GF-D8 (cell line): Measurements from ENCODE around the gene TBX4.

Experiments
- DNase-seq: peaks from one replicate; lab custom pipeline; 2025; lab: John Stamatoyannopoulos, UW

TBX4 gene

DNA sequence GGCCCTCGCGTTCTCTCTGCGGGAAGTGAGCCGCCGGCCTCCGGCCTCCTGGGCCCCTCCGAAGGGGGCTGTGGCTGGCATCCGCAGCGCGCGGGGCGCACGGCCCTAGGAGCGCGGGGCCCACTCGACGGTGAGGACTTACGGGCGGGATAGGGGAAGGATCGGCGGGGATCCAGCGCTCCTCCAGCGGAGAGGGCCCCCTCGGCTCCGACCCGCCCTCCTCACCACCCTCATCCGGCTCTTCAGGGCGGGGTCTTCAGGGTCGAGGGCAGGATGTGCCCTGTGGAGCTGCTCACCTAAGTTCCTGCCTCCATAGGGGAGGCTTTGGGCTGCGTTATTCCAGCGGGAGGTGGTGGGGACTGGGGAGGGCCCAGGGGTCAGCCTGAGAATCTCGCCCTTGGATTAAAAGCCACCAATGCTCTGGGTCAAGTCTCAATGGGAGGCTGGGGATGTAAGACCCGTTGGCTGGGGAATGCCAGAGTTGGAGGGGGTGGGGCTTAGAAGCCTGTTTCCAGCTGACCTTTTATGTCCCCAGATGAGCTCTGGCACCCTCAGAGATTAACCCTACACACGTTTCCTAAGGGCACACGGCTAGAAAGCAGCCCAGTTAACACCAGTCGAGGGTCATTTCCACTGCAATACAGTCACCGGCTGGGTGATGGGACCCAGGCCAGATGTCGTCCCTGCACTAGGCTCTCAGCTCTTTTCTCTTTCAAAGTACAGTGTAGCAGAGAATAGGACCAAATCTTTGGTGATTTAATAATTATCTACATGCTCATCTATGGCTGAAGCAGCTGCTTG, 39.2 kb upstream of the TBX4 start:
- no peak for DNase-seq

DNA sequence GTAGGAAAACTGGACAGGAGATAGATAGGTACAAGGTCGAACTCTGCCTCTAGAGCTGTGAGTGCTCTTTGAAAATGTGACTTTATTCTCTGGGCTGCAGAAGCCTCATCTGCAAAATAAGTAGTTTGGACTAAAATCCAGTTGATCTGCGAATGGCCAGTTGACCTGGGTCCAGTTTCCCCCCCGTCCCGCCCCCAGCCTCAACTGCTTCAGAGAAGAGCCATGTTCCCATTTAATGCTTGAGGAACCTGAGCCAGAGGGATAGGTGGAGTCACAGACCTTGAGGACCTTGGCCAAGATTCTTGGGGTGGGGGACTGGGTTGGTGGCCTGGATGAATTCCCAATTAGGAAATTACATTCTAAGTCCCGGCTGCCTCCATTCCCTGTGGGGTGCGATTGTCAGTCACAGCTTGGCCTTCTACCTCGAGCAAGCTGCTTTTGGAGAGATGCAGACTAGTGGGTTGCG, 38.5 kb upstream of the TBX4 start:
- DNase-seq: no peak

DNA sequence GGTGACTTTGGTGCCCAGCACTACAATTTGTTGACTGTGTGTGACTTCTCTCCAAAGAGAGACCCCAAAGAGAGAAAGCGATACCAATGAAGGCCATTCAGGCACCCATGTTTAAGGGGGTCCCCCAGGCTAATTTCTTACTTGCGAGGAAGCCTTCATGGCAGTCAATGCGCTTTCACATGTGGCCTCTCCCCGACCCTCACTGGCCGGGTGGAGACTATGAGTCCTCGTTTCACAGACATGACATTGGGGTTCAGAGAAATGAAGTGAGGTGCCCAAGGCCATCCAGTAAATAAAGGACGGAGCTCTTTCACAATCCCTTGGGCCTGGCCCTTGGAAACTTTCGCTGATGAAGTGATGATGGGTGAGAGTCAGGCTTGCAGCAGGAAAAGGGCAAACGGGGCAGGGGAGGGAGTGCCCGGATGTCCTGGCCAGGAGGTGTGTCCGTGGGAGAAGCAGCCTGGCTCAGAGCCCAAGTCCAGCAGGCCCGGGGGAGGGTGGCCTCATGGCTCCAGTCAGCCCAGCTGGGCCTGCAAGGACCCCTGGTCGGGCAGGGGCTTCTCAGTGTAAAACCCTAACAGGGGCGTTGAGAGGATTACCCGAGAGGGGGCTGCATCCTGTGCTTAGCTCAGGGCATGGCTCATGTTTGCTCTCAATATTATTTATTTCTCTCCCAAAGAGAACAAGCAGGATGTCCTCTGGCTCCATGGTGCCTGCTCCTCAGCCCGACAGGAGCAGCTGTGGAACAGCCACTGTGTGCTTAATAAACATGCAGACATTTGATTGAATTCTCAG, 37.9 kb upstream of the TBX4 start:
- DNase-seq: no peak

DNA sequence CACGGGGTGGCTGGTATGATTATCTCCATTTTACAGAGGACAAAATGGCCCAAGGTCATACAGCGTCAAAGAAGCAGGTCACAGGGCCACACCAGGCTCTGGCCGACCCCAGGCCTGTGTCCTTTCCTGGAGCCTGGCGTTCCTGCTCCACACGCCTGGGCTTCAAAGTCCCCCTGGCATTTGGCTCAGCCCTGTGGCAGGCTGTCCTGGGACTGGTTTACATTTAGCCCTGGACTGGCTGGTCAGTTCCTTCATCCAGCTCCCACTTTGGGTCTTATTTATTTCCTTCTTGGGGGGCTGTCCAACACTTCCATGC, 37.3 kb upstream of the TBX4 start:
- DNase-seq: no peak

DNA sequence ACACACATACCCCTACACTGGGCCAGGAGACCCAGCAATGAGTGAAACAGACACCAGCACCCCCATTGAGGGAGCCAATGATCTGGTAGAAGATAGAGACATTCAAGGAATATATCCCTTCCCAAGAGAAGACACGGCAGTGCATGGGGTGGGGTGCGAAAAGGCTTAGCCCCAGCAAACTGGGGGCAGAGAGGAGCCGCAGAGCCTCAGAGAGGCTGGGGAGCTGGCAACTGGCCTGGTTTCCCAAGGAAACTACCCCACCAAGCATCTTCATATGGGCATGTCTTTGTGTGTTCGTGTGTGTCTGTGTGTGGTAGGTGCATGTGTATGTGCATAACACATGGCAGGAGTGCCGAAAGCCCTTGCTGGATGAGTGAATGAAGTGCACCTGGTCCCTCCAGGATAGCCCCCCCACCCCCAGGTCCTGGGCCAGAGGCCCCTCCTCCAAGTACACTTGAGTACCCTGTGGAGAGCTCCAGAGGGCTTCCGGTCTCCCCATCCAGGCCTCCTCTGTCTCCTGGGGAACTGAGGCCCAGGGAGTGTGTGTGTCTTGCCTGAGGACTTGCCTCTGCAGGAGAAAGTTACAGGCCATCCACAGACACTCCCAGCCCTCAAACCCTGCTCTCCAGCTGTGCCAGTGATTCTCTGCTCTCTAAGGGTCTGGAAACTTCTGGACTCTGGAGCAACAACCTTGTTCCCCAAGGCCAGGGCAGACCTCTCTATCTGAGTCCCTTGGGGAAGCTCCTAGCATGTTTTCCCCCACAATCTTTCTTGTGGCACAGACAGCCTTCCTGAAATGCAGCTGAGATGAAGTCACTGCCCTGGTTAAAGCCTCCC, 36.6 kb upstream of the TBX4 start:
- no peak for DNase-seq

DNA sequence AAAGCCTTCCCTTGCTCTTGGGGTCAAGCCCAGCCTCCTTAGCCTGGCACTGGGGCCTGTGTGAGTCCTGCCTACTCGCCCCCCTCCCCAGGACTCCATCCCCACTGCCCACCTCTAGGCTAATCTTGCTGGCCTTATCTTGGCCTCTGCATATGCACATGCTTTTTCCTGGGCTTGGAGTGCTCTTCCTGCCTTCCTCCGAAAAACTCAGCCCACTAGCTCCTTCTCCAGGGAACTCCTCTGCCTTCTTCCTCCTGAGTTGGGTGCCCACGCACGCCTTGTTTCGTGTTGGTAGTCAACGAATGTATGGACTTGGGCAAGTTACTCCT, 36.0 kb upstream of the TBX4 start:
- no peak for DNase-seq

DNA sequence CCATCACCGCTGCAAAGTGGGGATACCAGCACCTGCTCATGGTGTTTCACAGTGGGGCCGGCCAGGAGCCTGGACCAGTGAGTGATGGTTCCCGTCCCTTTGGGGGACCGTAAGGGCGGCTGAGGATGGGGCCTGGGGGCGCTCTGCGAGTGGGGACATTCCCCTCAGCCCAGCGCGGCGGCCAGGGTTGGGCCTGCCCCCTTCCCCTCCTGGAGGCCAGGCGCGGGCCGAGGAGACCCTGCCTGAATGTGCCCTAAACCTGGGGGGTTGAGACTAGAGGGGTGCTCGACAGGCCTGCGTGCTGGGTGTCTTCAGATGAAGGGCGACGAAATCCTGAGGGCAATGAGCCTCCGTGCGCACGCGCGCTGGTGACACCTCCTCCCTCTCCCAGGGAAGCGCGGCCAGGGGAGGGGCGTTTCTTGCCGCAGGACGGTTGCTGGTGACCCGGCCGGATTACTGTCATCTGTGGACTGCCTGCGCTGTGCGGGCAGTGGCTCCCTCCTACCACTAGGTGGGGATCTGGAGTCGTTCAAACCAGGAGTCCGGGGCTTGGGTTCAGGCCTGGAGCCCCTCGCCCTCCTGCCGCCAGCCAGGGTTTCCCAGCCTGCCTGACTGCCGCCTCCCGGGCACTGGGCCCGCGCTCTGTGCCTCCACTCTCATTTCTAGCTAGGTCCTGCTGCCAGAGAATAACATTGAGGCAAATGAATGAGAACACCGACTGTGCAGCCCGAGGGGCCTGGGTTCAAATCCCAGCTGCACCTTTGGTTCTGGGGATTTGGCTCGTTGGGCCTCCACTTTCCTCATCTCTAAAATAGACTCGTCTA, 35.5 kb upstream of the TBX4 start:
- no peak for DNase-seq

DNA sequence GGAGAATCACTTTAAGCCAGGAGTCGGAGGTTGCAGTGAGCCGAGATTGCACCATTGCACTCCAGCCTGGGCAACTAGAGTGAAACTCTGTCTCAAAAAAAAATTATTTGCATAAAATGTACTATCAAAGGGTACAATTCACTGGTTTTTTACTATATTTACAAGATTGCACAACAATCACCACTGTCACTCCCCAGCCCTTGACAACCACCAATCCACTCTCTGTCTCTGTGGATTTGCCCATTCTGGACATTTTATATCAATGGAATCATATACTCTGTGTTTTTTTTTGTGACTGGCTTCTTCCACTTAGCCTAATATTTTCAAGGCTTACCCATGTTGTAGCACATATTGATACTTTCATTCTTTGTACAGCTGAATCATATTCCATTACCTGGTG, 33.8 kb upstream of the TBX4 start:
- DNase-seq: no peak

DNA sequence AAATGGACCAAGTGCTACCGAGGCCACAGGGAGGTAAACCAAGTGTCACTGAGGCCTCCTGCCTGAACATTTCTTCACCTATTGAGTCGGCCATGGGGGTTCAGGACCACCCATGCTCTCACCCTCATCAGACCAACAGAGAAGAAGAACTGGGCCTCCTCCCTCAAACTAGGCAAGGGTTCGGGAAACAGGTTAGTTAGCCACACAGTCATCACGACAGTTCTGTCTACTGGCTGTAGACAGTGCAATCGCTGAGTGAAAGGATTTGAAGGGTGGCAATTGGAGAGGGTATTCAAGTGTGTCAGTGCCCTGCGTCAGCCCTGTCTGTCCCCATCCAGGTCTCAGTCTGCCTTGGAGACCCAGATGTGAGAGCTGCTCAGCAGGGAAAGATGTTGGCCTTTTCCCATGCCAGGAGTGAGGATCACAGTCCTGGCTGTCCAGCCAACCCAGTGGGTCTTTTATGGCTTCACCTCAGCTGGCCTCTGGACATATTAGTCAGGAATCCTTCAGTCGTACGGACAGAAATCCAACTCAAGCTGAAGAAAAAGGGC, 32.7 kb upstream of the TBX4 start:
- no peak for DNase-seq

DNA sequence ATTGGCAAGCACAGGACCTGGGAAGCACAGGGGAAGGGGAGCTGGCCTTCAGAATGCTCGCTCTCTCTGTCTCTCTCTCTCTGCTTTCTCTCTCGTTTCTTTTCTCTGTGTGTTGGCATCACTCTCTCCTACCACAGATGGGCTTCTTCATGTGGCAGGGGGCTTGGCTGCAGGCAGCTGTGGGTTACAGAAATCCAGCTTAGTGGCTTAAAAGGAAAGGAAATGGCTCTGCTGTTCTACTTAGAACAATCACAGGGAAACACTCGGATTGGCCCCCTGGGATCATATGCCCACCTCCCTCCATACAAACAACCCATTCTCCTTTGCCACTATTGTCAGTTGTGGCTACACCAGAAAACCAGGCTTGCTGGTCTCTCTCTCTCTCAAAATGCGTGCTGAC, 32.2 kb upstream of the TBX4 start:
- DNase-seq: no peak

DNA sequence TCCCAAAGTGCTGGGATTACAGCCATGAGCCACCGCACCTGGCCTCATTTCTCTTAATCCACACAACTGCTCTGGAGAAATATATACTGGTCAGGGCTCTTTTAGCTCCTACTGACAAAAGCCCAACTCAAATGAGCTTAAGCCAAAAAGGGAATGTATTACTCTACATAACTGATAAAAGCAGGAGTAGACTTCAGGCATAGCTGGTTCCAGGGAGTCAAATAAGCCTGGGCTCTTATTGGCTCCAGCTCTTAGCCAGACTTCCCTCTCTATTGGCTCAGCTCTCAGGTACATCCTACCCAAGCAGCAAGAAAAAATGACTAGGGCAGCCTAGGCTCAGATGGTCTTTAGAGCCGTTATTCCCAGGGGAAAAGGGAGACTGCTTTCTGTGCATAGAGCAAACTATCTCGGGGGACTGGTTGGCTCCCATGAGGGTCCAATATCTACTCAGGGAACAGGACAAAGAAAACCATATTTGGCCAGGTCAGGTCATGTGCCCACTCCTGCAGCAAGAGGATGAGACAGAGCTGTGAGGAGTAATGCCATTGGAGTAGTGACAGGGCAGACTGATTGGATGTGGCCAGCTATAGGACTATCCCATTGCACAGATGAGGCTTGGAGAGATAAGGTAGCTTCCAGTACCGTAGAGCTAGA, 31.4 kb upstream of the TBX4 start:
- DNase-seq: no peak

DNA sequence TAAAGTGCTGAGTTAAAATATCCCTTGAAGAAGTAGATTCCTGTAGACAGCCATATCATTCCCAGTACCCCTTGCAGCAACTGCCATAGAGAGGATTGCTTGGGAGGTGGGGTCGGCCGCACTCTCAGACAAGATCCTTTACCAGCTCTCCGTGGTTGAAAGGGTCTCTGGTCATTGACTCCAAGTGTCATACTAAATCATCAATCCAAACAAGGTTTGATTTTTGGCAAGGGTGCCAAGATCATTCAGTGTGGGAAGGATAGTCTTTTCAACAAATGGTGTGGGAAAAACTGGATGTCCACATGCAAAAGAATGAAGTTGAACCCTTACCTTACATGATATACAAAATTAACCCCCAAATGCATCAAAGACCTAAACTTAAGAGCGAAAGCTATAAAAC, 30.8 kb upstream of the TBX4 start:
- no peak for DNase-seq

DNA sequence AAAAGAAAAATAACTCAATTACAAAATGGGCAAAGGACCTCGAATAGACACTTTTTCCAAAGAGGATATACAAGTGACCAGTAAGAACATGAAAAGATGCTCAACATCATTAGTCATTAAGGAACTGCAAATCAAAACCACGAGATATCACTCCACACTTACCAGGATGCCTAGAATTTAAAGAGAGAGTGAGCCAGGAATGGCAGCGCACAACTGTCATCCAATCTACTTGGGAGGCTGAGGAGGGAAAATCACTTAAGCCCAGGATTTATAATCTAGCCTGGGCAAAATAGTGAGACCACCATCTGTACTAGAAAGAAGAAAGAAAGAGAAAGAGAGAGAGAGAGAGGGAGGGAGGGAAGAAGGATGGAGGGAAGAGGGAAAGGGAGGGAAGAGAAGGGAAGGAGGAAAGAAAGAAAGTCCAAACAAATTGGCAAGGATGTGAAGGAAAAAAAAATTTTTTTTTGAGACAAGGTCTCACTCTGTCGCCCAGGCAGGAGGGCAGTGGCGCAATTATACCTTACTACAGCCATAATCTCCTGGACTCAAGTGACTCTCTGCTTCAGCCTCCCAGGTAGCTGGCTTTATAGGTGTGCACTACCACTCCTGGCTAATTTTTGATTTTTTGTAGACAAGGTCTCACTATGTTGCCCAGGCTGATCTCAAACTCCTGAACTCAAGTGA, 30.0 kb upstream of the TBX4 start:
- no peak for DNase-seq

DNA sequence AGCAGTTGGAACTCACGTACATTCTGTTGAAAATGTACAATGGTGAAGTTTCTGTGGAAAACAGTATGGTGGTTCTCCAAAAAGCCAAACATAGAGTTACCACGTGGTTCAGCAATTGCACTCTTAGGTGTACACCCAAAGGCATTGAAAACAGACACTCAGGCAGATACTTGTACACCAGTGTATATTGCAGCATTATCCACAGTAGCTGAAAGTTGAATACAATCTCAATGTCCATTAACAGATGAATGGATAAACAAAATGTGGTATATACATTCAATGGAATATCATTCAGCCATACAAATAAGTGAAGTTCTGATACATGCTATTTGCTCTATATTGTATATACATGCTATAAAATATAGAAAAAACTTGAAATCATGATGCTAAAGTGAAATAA, 29.4 kb upstream of the TBX4 start:
- no peak for DNase-seq

DNA sequence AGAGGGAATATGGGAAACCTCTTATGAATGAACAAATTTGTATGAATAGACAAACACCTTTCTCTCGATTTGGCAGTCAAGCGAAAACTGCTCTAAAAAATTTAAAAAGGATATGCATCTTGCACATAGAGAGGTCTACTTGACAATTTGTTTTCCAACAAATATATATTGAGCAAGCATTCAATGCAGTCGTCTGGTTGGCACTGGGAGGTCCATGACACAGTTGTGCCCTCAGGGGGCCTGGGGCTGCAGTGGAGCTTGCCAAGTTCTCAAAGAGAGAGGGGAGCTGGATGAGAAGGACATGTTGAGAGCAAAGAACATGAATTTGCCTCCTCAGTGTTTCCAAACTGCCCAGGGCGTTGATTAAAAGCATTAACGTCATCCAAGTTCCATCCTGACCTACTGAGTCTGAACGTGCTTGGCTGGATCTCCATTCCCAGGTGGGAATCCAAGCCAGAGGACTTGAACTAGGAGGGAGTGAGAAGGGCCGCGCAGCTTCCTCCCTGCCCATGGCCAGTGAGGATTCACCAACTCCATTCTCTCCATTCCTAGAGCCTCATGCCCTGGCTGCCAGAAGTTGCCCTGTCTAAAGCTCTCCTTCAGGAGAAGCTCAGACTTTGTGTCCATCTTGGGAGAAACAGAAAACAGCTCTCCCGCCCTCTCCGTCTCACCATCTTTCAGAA, 28.1 kb upstream of the TBX4 start:
- DNase-seq: no peak

DNA sequence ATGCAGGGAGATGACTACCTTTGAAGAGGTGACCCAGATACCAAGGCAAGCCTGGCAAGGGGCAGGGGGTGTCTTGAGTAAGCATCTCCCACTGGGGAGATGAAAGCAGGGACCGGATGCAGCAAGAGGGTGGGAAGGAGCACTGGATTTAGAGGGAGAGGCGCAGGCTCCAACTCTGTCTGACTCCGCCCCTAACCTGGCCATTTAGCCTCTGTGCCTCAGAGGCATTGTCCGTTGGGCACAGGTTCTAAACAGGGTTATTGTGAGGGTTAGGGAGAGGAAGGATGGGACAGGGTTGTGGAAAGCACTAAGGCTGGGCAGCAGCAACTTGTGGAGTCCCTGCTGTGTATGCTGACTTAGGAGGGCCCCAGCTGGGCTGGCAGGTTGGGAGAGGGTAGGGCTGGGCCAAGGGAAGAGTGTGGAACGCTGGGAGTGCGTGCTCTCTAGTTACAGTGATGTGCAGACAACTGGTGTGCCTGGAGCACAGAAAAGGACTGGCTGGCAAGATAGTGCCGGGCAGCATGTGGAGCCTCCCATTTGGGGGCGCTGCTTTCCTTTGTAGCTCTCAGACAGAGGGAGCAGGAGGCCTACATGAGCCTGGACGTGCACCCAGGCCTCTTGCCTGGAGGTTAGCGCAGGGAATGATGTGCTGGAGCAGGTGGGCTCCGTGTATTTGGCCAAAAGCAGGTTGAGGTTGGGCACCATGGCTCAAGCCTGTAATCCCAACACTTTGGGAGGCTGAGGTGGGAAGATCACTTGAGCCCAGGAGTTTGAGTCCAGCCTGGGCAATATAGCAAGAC, 26.3 kb upstream of the TBX4 start:
- DNase-seq: no peak

DNA sequence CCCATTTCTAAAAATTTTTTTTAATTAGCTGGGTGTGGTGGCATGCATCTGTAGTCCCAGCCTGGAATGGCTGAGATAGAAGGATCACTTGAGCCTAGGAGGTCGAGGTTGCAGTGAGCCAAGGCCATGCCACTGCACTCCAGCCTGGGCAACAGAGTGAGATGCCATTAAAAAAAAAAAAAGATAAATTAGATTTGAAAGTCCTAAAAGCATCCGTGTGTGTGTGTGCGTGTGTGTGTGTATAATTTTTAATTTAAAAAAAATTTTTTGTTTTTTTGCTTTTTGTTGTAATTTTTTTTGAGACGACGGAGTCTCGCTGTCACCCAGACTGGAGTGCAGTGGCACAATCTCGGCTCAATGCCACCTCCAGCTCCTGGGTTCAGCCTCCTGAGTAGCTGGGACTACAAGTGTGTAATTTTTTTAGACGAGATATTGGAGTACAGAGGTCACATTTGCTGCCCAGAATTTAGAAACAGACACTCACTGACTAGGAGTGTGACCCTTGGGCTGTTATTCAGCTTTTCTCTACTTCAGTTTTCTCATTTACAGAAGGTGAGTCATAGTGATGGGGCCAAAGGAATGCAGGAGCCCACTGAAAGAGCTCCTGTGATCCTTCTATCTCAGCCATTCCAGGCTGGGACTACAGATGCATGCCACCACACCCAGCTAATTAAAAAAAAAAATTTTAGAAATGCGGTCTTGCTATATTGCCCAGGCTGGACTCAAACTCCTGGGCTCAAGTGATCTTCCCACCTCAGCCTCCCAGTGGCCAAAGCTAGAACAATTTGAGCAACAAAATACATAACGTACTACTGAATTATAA, 25.5 kb upstream of the TBX4 start:
- no peak for DNase-seq

DNA sequence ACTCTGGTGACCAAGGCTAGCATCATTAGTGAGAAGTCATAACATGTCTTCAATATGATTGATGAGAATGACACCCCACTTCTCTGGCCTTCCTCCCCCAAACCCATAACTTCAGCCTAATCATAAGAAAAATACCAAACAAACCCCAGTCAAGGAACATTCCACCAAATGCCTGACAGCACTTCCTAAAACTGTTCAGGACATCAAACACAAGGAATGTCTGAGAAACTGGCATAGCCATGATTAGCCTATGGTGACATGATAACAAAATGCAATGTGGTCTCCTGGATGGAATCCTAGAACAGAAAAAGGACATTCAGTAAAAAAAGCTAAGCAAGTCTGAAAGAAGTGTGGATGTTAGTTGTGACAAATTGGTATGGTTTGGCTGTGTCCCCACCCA, 24.7 kb upstream of the TBX4 start:
- DNase-seq: no peak
